HepG2 (cell line): ENCODE results near the gene RRBP1. TPM values are rescaled to one million over a fixed set of nuclear protein-coding genes. Genes with fewer than 3 reads are reported as not detected.

Experiments
- ARNTL ChIP-seq: sonication (generic); formaldehyde crosslinking; IDR thresholded peaks from 2 replicates; pipeline ENCODE4 v1.4.0; 2020; ENCODE audit warnings: mild to moderate bottlenecking, missing genetic modification reagents
- CEBPB ChIP-seq: IDR thresholded peaks from 2 replicates; pipeline ENCODE4 v1.6.1; 2011; ENCODE audit warnings: low read depth, low read length, improper control_type of control experiment, borderline replicate concordance
- HNRNPL ChIP-seq: fragments of 200-400 bp; formaldehyde crosslinking; IDR thresholded peaks from 2 replicates; pipeline ENCODE4 v1.6.1; 2017; ENCODE audit warnings: mild to moderate bottlenecking, low read depth, low read length
- NCOA1 ChIP-seq: sonication (generic); formaldehyde crosslinking; IDR thresholded peaks from 2 replicates; pipeline ENCODE4 v1.9.0; 2021; ENCODE audit warnings: missing genetic modification reagents
- RXRB ChIP-seq: IDR thresholded peaks from 2 replicates; pipeline ENCODE4 v1.6.1; 2016; ENCODE audit warnings: borderline replicate concordance, missing genetic modification reagents, missing compliant biosample characterization
- SPEN ChIP-seq: sonication (generic); formaldehyde crosslinking; IDR thresholded peaks from 2 replicates; pipeline ENCODE4 v1.5.1; 2020; ENCODE audit warnings: low read depth, mild to moderate bottlenecking, missing genetic modification reagents
- TSC22D2 ChIP-seq: sonication (generic); formaldehyde crosslinking; IDR thresholded peaks from 2 replicates; pipeline ENCODE4 v1.5.1; 2020; ENCODE audit warnings: missing genetic modification reagents, mild to moderate bottlenecking, borderline replicate concordance
- U2AF1 ChIP-seq: fragments of 200-400 bp; formaldehyde crosslinking; optimal IDR thresholded peaks from 2 replicates; pipeline ENCODE3; 2017; ENCODE audit warnings: mild to moderate bottlenecking, low read depth, low read length
- YEATS2 ChIP-seq: sonication (generic); formaldehyde crosslinking; IDR thresholded peaks from 2 replicates; pipeline ENCODE4 v1.4.0; 2020; ENCODE audit warnings: missing genetic modification reagents, borderline replicate concordance
- ZNF264 ChIP-seq: sonication (generic); formaldehyde crosslinking; IDR thresholded peaks from 2 replicates; pipeline ENCODE4 v1.4.0; 2020; ENCODE audit warnings: missing genetic modification reagents
- ZNF772 ChIP-seq: sonication (generic); formaldehyde crosslinking; IDR thresholded peaks from 2 replicates; pipeline ENCODE4 v1.5.0; 2020; ENCODE audit warnings: mild to moderate bottlenecking, missing genetic modification reagents
- ZNF790 ChIP-seq: sonication (generic); formaldehyde crosslinking; IDR thresholded peaks from 2 replicates; pipeline ENCODE4 v1.8.0; 2022; ENCODE audit warnings: missing genetic modification reagents, mild to moderate bottlenecking, borderline replicate concordance
- polyA plus RNA-seq, 8 experiments: library from polyadenylated mRNA; depleted of rRNA in 3 of 8; stranded (reverse) in 7 of 8; unstranded in 1 of 8; fragments of >200 nt; fragmentation: Illumina TruSeq in 4 of 8; extraction: Trizol in 4 of 8; gene quantifications; 2 replicates each; pipeline versions ENCODE4 v1.2.1 to v1.2.3, GENCODE V29; 2011 to 2016; ENCODE audit warnings: low read depth in 4 of 8, missing spikeins in 1 of 8, mixed read lengths in 1 of 8; ENCODE audit not compliant: insufficient read depth in 1 of 8
- total RNA-seq, 5 experiments: library from RNA; depleted of rRNA; stranded (reverse); fragments of >200 nt; fragmentation: Illumina TruSeq; extraction: Trizol; gene quantifications; 2 replicates each; pipeline ENCODE4 v1.2.3, GENCODE V29; 2016; ENCODE audit warnings: low read depth in 1 of 5
- TF ChIP-seq, protein P1 (sequence below), 2 experiments: sonication (generic) in 1 of 2; formaldehyde crosslinking in 1 of 2; IDR thresholded peaks; 2 replicates each; pipeline versions ENCODE4 v1.4.0 to v1.6.1; 2016 to 2020; ENCODE audit warnings: borderline replicate concordance in 1 of 2, low read depth in 1 of 2, mild to moderate bottlenecking in 1 of 2, missing genetic modification reagents in 1 of 2
- TF ChIP-seq, protein P2 (sequence below): sonication (generic); formaldehyde crosslinking; IDR thresholded peaks from 2 replicates; pipeline ENCODE4 v1.4.0; 2020; ENCODE audit warnings: mild to moderate bottlenecking, missing genetic modification reagents
- TF ChIP-seq, protein P3 (sequence below): sonication (generic); formaldehyde crosslinking; IDR thresholded peaks from 2 replicates; pipeline ENCODE4 v1.8.1; 2023; ENCODE audit warnings: mild to moderate bottlenecking, missing genetic modification reagents
- TF ChIP-seq, protein P4 (sequence below): IDR thresholded peaks from 2 replicates; pipeline ENCODE4 v1.6.1; 2016; ENCODE audit warnings: mild to moderate bottlenecking
- TF ChIP-seq, protein P5 (sequence below): sonication (generic); formaldehyde crosslinking; IDR thresholded peaks from 2 replicates; pipeline ENCODE4 v1.5.0; 2020; ENCODE audit warnings: mild to moderate bottlenecking, missing genetic modification reagents, moderate library complexity

Gene RRBP1
- total and polyA plus RNA-seq, 2 of the 13 experiments (the other 11 are each of a cell fraction or from before 2014, with no cell fraction given), result 150 to 222 TPM

DNA sequence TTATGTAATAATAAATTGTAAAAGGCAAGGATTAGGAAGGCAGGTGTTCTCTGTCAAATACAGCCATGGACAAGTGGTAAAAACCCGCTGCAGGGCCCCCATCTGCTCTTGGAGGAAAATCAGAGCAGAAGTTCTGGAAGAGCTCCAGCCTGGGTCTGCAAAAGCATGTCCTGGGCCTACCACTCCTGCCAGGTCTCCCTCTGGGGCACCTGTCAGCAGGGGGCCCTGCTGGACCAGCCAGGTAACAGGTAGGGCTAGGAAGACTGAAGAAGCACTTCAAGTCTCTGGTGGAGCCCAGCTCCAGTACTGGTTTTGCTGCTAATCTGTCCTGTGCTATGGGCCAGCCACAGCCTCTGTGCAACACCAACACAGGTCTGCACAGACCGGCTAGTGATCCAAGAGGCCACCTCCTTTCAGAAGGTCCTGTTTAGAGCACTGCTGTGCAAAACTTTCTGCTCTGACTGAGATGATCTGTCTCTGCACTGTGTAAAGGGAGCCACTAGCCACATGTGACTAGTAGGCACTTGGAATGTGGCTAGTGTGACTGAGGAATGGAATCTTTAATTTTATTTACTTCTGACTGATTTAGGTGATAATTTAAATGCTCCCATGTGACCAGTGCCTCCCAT lies 30.2 kb downstream of the RRBP1 start (continued):
- TF ChIP-seq, protein P1, sequence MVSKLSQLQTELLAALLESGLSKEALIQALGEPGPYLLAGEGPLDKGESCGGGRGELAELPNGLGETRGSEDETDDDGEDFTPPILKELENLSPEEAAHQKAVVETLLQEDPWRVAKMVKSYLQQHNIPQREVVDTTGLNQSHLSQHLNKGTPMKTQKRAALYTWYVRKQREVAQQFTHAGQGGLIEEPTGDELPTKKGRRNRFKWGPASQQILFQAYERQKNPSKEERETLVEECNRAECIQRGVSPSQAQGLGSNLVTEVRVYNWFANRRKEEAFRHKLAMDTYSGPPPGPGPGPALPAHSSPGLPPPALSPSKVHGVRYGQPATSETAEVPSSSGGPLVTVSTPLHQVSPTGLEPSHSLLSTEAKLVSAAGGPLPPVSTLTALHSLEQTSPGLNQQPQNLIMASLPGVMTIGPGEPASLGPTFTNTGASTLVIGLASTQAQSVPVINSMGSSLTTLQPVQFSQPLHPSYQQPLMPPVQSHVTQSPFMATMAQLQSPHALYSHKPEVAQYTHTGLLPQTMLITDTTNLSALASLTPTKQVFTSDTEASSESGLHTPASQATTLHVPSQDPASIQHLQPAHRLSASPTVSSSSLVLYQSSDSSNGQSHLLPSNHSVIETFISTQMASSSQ (IDR thresholded peaks at IDR 0.05; ENCODE audit: low read depth), result no peak
- TF ChIP-seq, protein P1 (CRISPR knock-in tag; IDR thresholded peaks at IDR 0.05; ENCODE audit: borderline replicate concordance), result no peak
- TF ChIP-seq ARNTL (CRISPR knock-in tag), result no peak
- TF ChIP-seq, protein P2, sequence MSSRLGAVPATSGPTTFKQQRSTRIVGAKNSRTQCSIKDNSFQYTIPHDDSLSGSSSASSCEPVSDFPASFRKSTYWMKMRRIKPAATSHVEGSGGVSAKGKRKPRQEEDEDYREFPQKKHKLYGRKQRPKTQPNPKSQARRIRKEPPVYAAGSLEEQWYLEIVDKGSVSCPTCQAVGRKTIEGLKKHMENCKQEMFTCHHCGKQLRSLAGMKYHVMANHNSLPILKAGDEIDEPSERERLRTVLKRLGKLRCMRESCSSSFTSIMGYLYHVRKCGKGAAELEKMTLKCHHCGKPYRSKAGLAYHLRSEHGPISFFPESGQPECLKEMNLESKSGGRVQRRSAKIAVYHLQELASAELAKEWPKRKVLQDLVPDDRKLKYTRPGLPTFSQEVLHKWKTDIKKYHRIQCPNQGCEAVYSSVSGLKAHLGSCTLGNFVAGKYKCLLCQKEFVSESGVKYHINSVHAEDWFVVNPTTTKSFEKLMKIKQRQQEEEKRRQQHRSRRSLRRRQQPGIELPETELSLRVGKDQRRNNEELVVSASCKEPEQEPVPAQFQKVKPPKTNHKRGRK (CRISPR knock-in tag), result 0 out of 2 replicates have a peak, but pooled peaks have one; percentile 13
- no peak for TF ChIP-seq TSC22D2 (CRISPR knock-in tag)
- 0 out of 2 replicates have a peak, but pooled peaks have one; percentile 22 for TF ChIP-seq RXRB
- no peak for TF ChIP-seq ZNF790
- 0 out of 2 replicates have a peak, but pooled peaks have one; percentile 44 for TF ChIP-seq NCOA1 (CRISPR knock-in tag)
- no peak for TF ChIP-seq CEBPB
- TF ChIP-seq SPEN (CRISPR knock-in tag), result no peak
- TF ChIP-seq U2AF1, result peak; percentile 55
- no peak for TF ChIP-seq YEATS2
- TF ChIP-seq HNRNPL, result no peak
- TF ChIP-seq, protein P3, sequence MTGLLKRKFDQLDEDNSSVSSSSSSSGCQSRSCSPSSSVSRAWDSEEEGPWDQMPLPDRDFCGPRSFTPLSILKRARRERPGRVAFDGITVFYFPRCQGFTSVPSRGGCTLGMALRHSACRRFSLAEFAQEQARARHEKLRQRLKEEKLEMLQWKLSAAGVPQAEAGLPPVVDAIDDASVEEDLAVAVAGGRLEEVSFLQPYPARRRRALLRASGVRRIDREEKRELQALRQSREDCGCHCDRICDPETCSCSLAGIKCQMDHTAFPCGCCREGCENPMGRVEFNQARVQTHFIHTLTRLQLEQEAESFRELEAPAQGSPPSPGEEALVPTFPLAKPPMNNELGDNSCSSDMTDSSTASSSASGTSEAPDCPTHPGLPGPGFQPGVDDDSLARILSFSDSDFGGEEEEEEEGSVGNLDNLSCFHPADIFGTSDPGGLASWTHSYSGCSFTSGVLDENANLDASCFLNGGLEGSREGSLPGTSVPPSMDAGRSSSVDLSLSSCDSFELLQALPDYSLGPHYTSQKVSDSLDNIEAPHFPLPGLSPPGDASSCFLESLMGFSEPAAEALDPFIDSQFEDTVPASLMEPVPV (CRISPR knock-in tag), result 0 out of 2 replicates have a peak, but pooled peaks have one; percentile 33
- TF ChIP-seq, protein P4, sequence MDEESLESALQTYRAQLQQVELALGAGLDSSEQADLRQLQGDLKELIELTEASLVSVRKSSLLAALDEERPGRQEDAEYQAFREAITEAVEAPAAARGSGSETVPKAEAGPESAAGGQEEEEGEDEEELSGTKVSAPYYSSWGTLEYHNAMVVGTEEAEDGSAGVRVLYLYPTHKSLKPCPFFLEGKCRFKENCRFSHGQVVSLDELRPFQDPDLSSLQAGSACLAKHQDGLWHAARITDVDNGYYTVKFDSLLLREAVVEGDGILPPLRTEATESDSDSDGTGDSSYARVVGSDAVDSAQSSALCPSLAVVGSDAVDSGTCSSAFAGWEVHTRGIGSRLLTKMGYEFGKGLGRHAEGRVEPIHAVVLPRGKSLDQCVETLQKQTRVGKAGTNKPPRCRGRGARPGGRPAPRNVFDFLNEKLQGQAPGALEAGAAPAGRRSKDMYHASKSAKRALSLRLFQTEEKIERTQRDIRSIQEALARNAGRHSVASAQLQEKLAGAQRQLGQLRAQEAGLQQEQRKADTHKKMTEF (CRISPR knock-in tag), result 0 out of 2 replicates have a peak, but pooled peaks have one; percentile 11
- TF ChIP-seq ZNF264, result 0 out of 2 replicates have a peak, but pooled peaks have one; percentile 40
- TF ChIP-seq ZNF772 (CRISPR knock-in tag), result 0 out of 2 replicates have a peak, but pooled peaks have one; percentile 41
- TF ChIP-seq, protein P5, sequence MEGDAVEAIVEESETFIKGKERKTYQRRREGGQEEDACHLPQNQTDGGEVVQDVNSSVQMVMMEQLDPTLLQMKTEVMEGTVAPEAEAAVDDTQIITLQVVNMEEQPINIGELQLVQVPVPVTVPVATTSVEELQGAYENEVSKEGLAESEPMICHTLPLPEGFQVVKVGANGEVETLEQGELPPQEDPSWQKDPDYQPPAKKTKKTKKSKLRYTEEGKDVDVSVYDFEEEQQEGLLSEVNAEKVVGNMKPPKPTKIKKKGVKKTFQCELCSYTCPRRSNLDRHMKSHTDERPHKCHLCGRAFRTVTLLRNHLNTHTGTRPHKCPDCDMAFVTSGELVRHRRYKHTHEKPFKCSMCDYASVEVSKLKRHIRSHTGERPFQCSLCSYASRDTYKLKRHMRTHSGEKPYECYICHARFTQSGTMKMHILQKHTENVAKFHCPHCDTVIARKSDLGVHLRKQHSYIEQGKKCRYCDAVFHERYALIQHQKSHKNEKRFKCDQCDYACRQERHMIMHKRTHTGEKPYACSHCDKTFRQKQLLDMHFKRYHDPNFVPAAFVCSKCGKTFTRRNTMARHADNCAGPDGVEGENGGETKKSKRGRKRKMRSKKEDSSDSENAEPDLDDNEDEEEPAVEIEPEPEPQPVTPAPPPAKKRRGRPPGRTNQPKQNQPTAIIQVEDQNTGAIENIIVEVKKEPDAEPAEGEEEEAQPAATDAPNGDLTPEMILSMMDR (CRISPR knock-in tag), result peak; percentile 67
